ENCODE data around the gene CDKAL1.

The CDKAL1 gene

DNA sequence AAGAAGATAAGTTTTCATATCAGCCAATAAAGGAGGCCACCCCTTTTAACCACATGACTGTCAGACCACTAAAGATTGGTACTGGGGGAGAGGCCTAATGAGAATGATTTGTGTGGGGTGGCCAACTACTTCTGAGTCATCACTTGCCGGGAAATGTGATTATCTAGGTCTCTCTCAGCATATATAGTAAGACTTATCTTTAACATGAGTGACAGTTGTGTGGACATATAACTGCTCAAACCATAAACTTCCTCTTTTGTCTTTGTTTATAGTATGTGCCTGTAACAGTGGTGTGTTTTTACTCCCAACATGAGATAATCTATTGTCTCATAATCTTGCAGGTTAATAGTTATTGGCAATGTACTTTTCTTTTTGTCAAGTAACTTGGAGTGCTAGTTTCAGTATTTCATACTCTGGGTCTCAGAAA is 312.4 kb downstream of the CDKAL1 start:
- DNase-seq = peak in 2 of 4 experiments; percentile 24 to 35

DNA sequence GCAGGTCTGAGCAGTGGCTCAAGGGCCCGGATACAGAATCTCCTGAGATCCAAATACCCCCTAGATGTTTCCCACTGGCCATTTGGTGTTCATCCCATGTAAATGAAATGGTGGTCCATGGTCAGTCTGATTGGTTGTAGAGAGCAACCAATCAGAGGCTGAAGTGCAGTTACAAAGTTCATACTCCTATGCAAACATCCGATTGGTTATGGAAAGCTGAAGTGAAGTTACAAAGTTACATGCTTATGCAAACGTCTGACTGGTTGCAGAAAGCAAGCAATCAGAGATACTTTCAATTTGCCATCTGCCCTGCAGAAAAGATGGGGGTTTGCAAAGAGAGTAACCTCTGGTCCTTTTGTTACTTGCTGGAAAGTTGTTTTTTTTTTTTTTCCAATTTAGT is 313.6 kb downstream of the CDKAL1 start:
- DNase-seq = no peak

DNA sequence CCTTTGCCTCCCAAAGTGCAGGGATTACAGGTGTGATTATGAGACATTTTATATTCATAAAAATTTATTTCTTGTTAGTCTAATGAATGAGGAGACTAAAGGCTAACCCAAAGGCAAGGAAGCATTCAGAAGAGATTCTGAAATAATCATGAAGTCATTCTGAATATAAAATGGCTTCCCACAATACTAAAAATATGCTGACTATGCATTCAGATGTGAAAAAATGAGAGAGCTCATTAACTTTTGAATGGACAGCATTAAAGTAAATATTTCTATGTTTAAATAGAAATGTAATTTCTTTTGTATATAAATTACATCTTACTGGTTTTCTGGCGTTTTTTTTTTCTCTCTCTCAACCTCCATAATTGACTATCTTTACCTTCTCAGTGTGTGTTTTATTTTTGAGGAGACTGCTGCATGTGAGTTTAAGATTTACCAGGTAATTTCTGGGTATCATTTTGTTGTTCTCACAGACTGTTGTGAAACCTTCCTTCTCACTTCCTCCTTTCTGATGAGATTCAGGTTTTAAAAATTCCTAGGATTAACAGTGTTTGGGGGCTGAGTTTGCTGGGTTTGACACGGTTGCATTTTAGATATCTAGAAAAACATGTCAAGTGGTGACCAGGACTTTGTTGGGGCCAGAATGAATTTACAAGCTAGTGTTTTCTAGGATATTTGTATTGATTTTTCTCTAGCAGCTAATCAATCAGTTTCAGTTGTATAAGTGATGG is 316.6 kb downstream of the CDKAL1 start:
- DNase-seq = no peak

DNA sequence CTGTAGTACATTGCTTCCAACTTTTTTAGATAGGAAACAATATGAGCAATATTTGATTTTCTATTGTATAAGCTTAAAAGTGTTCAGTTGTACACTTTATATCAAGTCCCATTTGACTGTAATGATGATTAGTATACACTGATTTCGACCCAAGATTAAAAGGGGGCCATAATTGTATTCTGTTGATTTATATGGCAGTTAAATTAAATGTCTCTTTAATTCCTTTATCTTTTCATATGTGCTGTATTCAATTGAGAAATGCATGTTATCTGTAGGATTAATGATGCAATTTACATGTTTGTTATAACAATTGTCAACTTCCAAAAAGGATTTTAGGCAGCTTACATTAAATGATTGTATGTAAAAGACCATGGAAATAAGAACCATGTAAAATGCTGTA is 317.5 kb downstream of the CDKAL1 start:
- no peak for DNase-seq

DNA sequence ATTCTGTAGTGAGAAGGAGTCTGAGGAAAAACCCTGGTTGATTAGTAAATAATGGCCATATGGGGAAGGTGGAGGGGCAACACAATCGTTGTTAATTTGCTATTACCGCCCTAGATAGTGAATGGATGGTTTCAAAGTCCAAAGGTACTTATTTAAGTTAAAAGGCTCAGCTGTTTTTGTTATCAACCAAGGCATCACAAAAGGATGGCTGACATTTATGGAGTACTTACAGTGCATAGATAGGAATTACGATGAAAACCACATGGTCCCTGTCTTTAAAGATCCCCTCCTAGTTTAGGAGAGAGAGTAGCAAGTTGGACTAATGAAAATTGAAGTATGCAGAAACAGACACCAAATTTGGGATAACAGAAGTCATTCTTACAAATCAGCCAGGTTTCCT is 319.6 kb downstream of the CDKAL1 start:
- DNase-seq = no peak

- DNase-seq = no peak
These were observed 322.5 kb downstream of the CDKAL1 start for GRCh38 chr6:20856681-20857288.

DNA sequence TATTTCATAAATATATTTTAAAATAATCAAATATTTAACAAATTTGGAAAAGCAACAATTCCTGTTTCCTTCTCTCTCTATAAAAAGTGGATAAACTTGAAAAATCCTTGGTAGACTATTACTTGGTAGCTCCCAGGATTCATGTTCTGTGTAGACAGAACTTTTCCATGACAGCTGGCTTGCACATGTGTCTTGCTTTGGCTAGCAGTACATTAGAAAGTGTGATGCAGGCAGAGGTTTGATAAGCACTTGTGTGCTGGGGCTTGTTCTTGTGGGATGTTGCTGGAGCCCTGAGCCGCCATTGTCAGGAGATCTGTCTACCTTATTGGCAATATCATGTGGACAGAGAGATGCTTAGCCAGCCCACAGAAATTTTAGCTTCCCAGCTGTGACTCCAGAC is 327.2 kb downstream of the CDKAL1 start:
- no peak for DNase-seq

DNA sequence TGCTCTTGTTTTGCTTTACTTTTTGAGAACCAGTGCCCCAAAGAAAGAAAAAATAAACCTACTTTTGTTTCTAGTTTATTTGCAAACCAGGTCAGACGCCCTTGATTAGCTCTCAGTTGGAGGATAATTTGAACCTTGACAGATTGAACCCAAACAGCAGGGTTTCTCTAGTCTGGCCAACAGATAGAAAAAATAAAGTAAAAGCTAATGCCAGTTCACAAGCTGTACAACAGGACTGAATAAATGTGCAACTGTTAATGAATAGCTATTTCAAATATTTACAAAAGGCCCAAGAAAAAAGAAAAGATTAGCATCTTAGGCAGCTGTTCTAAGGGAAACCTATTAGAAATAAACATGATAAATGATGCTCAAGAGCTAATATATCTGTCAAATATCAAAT is 331.8 kb downstream of the CDKAL1 start:
- DNase-seq = no peak

GRCh38 chr6:20866935-20867703 is 332.9 kb downstream of the CDKAL1 start:
- DNase-seq = no peak

DNA sequence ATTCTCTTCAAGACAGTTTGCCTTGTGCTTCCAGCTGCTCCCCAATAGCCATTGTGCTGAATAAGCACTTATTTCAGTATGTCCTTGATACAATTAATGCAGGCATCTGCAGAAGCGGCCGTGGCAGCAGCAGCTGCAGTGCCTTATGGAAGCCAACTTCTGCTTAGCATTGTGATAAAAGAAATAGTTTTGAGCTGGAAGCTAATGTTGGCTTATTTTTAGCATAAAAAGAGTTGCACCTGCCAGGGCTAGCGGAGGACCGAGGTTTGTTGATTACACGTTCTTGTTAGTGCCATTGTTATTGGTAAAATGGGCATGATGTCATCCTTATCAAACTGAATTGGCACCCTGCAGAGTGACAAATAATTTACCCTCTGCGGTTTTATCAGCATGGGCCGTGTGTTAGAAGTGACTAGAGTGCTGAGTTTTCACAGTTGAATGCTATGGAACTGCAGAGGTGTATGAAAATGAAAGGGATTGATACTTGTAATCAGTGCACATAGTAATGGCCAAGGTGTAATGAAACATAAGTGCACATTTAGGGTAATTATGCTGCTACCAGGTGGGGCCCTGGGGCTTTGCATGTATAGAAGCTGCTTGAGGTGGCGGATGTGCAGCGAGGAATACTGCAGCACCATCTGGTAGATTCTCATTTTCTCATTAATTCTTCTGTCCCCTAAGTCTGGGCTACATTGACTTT is 334.3 kb downstream of the CDKAL1 start:
- DNase-seq = no peak

DNA sequence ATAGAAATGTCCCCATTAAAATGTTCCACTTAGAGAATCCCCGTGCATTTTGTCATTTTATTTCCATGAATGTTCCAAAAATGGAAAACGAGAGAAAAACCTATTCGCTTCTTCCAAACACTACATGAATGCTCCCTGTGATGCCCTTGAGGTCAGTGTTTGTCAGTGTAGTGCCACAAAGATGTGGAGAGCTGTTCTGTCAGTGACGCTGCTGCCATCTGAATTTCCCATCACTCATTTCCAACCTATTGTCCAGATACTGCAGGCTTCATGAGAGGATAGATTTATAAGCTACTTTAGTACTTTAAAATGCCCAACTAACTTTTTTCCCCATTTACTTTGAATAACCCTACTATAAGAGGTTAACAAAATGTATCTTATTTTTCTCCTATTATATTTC is 335.8 kb downstream of the CDKAL1 start:
- no peak for DNase-seq

- no peak for DNase-seq
These were observed 336.2 kb downstream of the CDKAL1 start for GRCh38 chr6:20870493-20870892.

GRCh38 chr6:20873425-20874190 is 339.4 kb downstream of the CDKAL1 start:
- DNase-seq = no peak

DNA sequence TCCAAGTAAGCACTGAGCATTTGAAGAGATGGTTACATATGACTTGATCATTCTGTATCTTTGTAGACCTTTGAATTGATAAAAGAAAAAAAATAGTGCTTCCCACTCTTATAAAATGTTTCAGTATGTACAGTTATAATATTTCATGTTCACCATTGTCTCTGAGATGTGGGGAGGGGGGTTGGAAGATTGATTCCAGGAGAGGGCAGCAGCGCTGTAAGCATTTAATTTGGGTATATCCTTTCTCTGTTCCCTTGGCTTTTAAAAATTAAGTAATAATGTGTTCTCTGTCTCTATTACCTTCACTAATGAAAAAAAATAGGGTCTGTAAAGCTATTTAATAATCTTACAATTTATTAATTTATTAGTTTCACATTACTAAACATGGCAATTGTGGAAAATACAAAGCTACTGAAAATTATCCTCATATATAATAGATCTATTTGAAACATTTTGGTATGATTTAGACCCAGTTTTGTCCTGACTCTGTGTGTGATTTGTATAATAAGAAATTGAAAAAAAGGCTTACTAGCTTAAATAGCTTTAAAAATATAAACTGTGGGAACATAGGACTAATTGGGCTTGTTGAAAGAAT is 341.2 kb downstream of the CDKAL1 start:
- DNase-seq = peak; percentile 32 to 37 (median 34)

DNA sequence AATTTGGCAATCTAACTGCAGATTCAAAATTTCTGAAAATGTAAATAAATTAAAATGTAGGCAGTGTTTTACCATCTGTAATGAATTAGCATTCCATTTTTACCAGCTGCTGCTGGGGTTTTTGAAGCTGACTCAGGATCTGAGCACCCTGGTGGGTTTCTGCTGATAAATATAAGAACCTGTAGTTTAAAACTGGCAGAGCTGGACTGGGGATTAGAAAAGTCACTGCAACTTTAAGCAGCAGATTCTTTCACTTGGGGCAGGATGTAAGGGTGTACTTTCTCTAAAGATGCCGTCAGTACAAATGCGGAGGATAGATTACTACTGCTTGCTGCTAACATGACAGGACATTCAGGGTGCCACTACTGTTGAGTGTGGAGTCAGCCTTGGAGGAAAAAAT is 341.8 kb downstream of the CDKAL1 start:
- DNase-seq = no peak

GRCh38 chr6:20876561-20876960 is 342.3 kb downstream of the CDKAL1 start:
- no peak for DNase-seq

DNA sequence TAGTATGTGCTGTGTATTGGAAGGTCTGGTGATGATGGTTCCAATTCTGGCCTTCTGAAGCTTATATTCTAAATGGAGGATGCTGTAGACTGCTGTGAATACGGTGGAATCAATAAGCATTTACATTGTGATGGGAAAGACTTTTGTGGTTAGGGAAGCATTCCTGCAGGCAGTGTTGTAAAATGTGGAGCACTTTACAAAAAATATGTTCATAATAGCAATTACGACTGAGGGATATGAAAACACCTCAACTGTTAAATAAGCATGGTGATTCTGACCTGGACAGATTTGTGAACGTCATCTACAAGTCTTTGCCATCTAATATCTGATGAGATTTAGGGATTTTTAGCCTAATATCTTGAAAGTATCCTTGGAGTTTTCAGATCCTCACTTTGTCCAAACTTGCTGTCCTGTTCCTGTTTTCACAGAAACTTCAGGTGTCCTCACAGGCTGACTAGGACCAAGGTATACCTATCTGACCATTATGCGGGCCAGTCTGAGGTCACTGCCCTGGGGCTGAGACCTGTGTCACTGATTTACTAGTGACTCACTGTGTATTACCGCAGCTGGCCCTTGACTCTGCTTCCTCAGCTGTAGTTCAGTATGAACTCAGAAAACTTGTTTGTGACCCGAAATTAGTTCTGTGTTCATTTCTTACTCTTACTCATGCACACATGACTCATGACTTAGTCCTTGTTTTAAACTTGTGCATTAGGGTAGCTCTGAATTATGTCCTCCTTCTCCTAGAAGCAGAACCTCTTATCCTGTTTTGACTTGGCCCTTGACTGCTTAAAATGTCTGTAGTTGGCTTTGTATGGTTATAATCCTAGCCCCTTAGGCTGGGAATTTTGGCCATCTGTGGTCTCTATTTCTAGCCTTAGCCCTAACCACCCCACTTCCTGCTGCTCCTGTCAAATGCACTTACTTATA is 343.0 kb downstream of the CDKAL1 start:
- DNase-seq = peak; percentile 82 to 94 (median 87)

GRCh38 chr6:20879121-20879520 is 344.9 kb downstream of the CDKAL1 start:
- DNase-seq = no peak

- DNase-seq = peak; percentile 61 to 86 (median 78)
These were observed 345.3 kb downstream of the CDKAL1 start for GRCh38 chr6:20879526-20879925.

DNA sequence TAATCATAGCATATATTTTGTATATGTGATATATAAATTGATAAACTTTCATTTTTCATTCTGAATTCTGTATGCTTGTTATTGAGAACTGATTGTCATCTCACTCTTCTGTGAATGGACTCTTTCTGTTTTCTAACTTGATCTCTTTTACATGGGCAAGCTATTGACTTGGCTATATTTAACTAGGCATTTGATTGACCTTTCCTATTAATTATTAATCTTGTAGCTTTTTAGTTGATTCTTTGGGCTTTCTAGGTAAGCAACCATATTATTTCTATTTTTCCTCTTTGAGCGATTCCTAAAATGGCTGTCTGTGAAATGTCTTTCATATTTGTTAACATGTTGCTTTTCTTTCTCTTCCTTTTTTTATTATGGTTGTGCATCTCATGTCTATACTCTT is 347.1 kb downstream of the CDKAL1 start:
- DNase-seq = no peak

GRCh38 chr6:20882014-20882413 is 347.8 kb downstream of the CDKAL1 start:
- no peak for DNase-seq
